ENCODE measurements around the gene SLC44A2. TPM values are rescaled to one million over a fixed set of nuclear protein-coding genes. Genes with fewer than 3 reads are reported as not detected.
A peak's percentile ranks its signal among the peaks of the same experiment; 100 is the strongest.

The SLC44A2 gene
- 184 TPM for polyA plus RNA-seq (2013, experiment 1 of 4)
- polyA plus RNA-seq (2013, experiment 2 of 4) = 199 TPM
- polyA plus RNA-seq (2013, experiment 3 of 4) = 149 TPM
- 159 TPM for polyA plus RNA-seq (2013, experiment 4 of 4)

DNA sequence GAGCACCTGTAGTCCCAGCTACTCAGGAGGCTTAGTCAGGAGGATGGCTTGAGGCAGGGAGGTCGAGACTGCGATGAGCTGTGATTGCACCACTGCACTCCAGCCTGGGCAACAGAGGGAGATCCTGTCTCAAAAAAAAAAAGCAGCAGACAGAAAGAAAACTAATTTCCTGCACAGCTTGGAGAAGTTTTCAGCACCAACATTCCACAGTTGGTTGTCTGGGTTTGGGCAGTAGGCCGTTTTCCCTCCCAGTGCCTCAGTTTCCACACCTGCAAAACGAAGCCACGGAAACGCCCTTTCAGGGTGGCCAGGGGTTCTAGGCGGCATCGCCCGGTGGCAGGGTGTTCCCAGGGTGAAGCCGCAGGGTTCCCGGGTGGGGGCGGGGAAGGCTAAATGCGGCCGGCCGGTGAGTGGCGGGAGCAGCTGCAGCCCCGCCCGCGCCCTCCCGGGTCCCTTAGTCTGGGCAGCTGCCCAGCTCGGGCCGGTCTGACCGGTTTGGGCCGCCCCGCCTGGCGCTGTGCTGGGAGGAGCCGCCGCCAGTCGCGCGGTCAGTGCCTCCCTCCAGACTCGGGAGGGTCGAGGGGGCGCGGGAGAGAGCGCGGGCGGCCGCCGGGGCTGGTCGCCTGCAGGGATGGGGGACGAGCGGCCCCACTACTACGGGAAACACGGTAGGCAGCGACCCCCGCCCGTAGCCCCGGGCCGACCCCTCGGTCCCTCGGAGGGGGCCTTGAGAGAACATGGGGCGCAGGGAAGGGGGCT is at the start of gene SLC44A2:
Gene SLC44A2, plus strand, starts transcription at position 551 of the 759 bp plus-strand sequence. Its CDS starts 81 bp downstream, at position 632.
- H3K4me1 ChIP-seq (ENCODE audit: control insufficient read depth, insufficient read depth, low read length) = peaks cover 4% of the 10 kb centered on the region
- H3K27me3 ChIP-seq (ENCODE audit: control insufficient read depth, insufficient read depth, low read length, poor library complexity, severe bottlenecking) = no peaks in the 10 kb centered on the region
- WGBS, 2 experiments = 4% methylated on average over 53 of the region's 53 CpGs
- H3K27ac ChIP-seq (ENCODE audit: insufficient read depth, low read depth, low read length, poor library complexity, severe bottlenecking) = peak within 1 kb of the TSS; percentile 86
- no peaks in the 10 kb centered on the region for H3K9me3 ChIP-seq (ENCODE audit: control insufficient read depth, low read length)
- H3K4me3 ChIP-seq (ENCODE audit: insufficient read depth, low read depth, low read length) = peak within 1 kb of the TSS; percentile 50
- peaks cover 10% of the 10 kb centered on the region for H3K36me3 ChIP-seq (ENCODE audit: control insufficient read depth, insufficient read depth, low read length)

DNA sequence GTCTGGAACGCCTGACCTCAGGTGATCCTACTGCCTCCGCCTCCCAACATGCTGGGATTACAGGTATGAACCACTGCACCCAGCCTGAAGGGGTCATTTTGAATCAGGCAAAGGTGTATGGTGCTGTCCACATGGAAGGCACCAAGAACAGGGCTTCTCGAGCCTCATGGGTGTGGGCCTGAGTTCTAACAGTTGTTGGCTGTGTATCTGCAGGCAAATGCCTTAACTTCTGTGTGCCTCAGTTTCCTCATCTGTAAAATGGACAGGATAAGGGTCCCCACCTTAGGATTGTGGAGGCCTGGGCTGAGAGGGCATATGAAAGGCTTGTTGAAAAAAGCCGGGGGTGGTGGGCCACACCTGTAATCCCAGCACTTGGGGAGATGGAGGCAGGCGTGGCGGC is 47.4 kb upstream of the SLC44A2 start:
- Histone ChIP-seq H3K27ac (ENCODE audit: insufficient read depth, low read depth, low read length, poor library complexity, severe bottlenecking) (no peak overlapping the region), H3K9me3 (ENCODE audit: control insufficient read depth, low read length) (no peaks in the 10 kb centered on the region), H3K4me3 (ENCODE audit: insufficient read depth, low read depth, low read length) (no peak overlapping the region), H3K4me1 (ENCODE audit: control insufficient read depth, insufficient read depth, low read length) (no peaks in the 10 kb centered on the region), H3K36me3 (ENCODE audit: control insufficient read depth, insufficient read depth, low read length) (no peaks in the 10 kb centered on the region), H3K27me3 (ENCODE audit: control insufficient read depth, insufficient read depth, low read length, poor library complexity, severe bottlenecking) (no peaks in the 10 kb centered on the region)
- WGBS, 2 experiments = 93 to 94% methylated on average over 6 of the region's 6 CpGs

DNA sequence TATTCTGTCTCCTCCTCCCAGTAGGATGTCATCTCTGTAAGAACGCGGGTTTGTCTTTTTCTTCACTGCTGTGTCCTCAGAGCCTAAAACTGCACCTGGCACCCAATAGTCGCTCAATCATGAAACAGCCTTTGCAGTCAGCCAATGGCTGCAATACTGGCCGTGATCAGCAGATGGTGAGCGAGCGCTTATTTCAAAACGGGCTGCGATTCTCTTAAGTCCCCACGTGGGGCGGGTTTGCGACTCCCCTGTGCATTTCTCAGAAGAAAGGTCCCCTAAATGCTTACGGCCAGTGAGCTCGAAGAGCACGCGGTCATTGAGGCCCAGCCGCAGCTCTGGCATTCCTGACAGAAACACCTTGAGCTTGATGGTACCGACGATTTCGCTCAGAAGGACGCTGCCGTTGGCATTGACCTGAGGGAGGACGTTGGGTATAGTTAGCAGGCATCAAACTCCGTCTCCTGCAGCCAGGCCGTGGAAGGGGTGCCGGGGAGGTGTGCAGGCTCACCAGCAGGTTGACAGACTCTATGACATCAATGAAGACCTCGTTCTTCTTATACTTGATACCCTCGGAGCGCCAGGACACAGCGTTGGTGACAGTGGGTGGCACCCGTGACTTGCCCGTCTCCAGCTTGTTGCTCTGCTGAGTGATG is 44.2 kb upstream of the SLC44A2 start:
- Histone ChIP-seq H3K36me3 (ENCODE audit: control insufficient read depth, insufficient read depth, low read length) (no peaks in the 10 kb centered on the region), H3K27me3 (ENCODE audit: control insufficient read depth, insufficient read depth, low read length, poor library complexity, severe bottlenecking) (no peaks in the 10 kb centered on the region), H3K4me1 (ENCODE audit: control insufficient read depth, insufficient read depth, low read length) (no peaks in the 10 kb centered on the region), H3K9me3 (ENCODE audit: control insufficient read depth, low read length) (no peaks in the 10 kb centered on the region), H3K27ac (ENCODE audit: insufficient read depth, low read depth, low read length, poor library complexity, severe bottlenecking) (no peak overlapping the region), H3K4me3 (ENCODE audit: insufficient read depth, low read depth, low read length) (no peak overlapping the region)
- 40% methylated on average over 31 of the region's 31 CpGs for WGBS, 2 experiments

DNA sequence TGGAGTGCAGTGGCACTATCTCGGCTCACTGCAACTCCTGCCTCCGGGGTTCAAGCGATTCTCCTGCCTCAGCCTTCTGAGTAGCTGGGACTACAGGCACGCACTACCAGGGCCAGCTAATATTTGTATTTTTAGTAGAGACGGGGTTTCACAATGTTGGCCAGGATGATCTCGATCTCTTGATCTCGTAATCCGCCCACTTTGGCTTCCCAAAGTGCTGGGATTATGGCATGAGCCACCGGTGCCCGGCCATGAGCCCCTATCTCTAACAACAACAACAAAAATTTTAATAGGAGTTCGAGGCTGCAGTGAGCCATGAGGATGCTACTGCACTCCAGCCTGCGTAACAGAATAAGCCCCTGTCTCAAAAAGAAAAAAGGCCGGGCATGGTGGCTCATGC is 43.3 kb upstream of the SLC44A2 start:
- H3K36me3 ChIP-seq (ENCODE audit: control insufficient read depth, insufficient read depth, low read length) = no peaks in the 10 kb centered on the region
- H3K27me3 ChIP-seq (ENCODE audit: control insufficient read depth, insufficient read depth, low read length, poor library complexity, severe bottlenecking) = peaks cover 7% of the 10 kb centered on the region
- H3K9me3 ChIP-seq (ENCODE audit: control insufficient read depth, low read length) = no peaks in the 10 kb centered on the region
- no peak overlapping the region for H3K27ac ChIP-seq (ENCODE audit: insufficient read depth, low read depth, low read length, poor library complexity, severe bottlenecking)
- 93 to 95% methylated on average over 13 of the region's 13 CpGs for WGBS, 2 experiments
- no peak overlapping the region for H3K4me3 ChIP-seq (ENCODE audit: insufficient read depth, low read depth, low read length)
- H3K4me1 ChIP-seq (ENCODE audit: control insufficient read depth, insufficient read depth, low read length) = no peaks in the 10 kb centered on the region

DNA sequence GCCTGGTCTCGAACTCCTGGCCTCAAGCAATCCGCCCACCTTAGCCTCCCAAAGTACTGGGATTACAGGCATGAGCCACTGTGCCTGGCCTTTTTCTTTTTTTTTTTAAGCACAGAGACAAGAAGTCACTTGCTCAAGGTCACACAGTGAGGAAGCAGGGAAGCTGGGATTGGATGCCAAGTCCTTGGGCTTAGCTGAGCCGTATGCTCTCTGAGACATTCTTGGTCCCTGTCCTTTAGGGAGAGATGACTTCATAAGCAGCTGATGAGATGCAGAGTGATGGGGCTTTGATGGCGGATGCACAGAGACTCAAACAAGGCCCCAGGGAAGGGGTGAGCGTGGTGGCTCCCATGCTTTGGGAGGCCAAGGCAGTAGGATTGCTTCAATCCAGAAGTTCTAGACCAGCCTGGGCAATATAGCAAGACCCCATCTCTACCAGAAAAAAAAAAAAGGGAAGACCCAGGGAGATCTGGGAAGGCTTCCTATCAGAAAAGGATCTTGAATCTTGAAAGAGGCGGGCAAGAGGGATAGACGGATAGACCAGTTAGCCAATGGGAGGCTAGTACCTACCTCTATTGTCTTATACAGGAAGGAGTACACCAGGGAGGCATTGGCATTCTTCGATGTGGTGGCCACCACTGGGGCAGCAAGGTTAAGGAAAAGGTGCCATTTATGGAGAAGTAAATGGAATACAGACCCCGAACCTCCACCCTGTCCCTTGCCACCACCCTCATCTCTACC is 42.1 kb upstream of the SLC44A2 start:
- no peak overlapping the region for H3K27ac ChIP-seq (ENCODE audit: insufficient read depth, low read depth, low read length, poor library complexity, severe bottlenecking)
- WGBS, 2 experiments = 90 to 93% methylated on average over 9 of the region's 9 CpGs
- H3K36me3 ChIP-seq (ENCODE audit: control insufficient read depth, insufficient read depth, low read length) = no peaks in the 10 kb centered on the region
- no peaks in the 10 kb centered on the region for H3K4me1 ChIP-seq (ENCODE audit: control insufficient read depth, insufficient read depth, low read length)
- peaks cover 16% of the 10 kb centered on the region for H3K27me3 ChIP-seq (ENCODE audit: control insufficient read depth, insufficient read depth, low read length, poor library complexity, severe bottlenecking)
- no peaks in the 10 kb centered on the region for H3K9me3 ChIP-seq (ENCODE audit: control insufficient read depth, low read length)
- no peak overlapping the region for H3K4me3 ChIP-seq (ENCODE audit: insufficient read depth, low read depth, low read length)

DNA sequence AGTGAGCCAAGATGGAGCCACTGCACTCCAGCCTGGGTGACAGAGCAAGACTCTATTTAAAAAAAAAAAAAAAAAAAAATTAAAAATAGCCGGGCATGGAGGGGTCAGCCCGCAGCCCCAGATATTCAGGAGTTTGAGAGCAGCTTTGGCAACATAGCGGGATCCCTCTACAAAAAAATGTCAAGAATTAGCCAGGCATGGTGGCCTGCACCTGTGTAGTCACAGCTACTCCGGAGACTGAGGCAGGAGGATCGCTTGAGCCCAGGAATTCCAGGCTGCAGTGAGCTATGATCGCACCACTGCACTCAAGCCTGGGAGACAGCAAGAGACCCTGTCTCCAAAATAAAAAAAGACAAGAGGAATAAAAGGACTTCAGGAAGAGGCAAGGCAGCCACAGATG is 39.0 kb upstream of the SLC44A2 start:
- H3K4me3 ChIP-seq (ENCODE audit: insufficient read depth, low read depth, low read length) = no peak overlapping the region
- 87 to 88% methylated on average over 6 of the region's 6 CpGs for WGBS, 2 experiments
- no peaks in the 10 kb centered on the region for H3K36me3 ChIP-seq (ENCODE audit: control insufficient read depth, insufficient read depth, low read length)
- no peak overlapping the region for H3K27ac ChIP-seq (ENCODE audit: insufficient read depth, low read depth, low read length, poor library complexity, severe bottlenecking)
- H3K27me3 ChIP-seq (ENCODE audit: control insufficient read depth, insufficient read depth, low read length, poor library complexity, severe bottlenecking) = peaks cover 16% of the 10 kb centered on the region
- H3K9me3 ChIP-seq (ENCODE audit: control insufficient read depth, low read length) = no peaks in the 10 kb centered on the region
- no peaks in the 10 kb centered on the region for H3K4me1 ChIP-seq (ENCODE audit: control insufficient read depth, insufficient read depth, low read length)

DNA sequence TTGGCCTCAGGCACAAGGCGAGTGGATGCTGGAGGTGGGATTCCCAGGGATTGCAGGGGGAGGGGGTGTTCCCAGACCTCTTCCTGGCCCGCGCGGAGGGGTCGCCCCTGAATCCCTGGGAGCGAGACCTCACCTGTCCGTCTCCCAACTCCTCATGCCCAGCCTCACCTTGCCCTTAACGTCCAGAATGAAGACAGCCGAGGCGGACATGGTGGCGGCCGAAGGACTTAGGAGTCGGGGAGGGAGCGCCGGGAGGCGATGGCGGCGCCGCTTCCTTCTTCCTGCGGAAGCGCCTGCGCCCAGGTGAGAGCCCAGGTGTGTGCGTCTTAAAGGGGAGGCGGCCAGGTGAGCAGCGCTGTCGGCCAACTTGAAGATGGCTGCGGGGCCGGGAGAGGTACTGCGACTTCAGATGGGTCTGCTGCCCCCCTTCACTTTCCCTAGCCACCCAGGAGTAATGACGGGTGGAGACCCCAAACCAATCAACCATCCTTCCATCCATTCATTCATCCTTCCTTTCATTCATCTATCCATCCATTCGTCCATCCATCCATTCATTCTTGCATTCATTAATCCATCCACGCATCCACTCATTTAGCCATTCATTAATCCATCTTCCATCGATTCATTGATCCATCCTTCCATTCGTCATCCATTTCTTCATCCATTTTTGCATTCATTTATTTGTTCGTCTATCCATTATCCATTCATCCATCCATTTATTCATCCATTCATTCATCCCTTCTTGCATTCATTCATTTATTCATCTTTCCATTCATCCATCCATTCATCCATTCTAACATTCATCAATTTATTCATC is 38.1 kb upstream of the SLC44A2 start, which contains the start of gene AP1M2:
Gene AP1M2, minus strand, starts transcription at position 291 of the 817 bp plus-strand sequence. Its CDS starts 81 bp downstream, at position 210.
- Histone ChIP-seq H3K9me3 (ENCODE audit: control insufficient read depth, low read length) (no peaks in the 10 kb centered on the region), H3K36me3 (ENCODE audit: control insufficient read depth, insufficient read depth, low read length) (no peaks in the 10 kb centered on the region), H3K4me1 (ENCODE audit: control insufficient read depth, insufficient read depth, low read length) (no peaks in the 10 kb centered on the region), H3K27ac (ENCODE audit: insufficient read depth, low read depth, low read length, poor library complexity, severe bottlenecking) (no peak within 1 kb of the TSS), H3K27me3 (ENCODE audit: control insufficient read depth, insufficient read depth, low read length, poor library complexity, severe bottlenecking) (peaks cover 16% of the 10 kb centered on the region), H3K4me3 (ENCODE audit: insufficient read depth, low read depth, low read length) (no peak within 1 kb of the TSS)
- WGBS, 2 experiments = 61 to 64% methylated on average over 35 of the region's 35 CpGs

DNA sequence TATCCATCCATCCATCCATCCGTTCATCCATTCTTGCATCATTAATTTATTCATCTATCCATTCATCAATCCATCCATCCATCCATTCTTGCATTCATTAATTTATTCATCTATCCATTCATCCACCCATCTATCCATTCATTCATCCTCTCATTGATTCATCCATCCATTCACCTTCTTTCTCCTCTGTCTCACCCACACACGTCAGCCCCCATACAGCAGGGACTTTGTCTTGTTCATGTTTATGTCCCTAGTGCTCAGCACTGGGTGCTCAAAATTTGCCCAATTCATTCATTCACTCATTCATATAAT is 37.6 kb upstream of the SLC44A2 start:
- Histone ChIP-seq H3K27me3 (ENCODE audit: control insufficient read depth, insufficient read depth, low read length, poor library complexity, severe bottlenecking) (peaks cover 16% of the 10 kb centered on the region), H3K36me3 (ENCODE audit: control insufficient read depth, insufficient read depth, low read length) (no peaks in the 10 kb centered on the region), H3K27ac (ENCODE audit: insufficient read depth, low read depth, low read length, poor library complexity, severe bottlenecking) (no peak overlapping the region), H3K4me3 (ENCODE audit: insufficient read depth, low read depth, low read length) (no peak overlapping the region), H3K9me3 (ENCODE audit: control insufficient read depth, low read length) (no peaks in the 10 kb centered on the region), H3K4me1 (ENCODE audit: control insufficient read depth, insufficient read depth, low read length) (no peaks in the 10 kb centered on the region)
- WGBS, 2 experiments = 87 to 92% methylated on average over 2 of the region's 2 CpGs

DNA sequence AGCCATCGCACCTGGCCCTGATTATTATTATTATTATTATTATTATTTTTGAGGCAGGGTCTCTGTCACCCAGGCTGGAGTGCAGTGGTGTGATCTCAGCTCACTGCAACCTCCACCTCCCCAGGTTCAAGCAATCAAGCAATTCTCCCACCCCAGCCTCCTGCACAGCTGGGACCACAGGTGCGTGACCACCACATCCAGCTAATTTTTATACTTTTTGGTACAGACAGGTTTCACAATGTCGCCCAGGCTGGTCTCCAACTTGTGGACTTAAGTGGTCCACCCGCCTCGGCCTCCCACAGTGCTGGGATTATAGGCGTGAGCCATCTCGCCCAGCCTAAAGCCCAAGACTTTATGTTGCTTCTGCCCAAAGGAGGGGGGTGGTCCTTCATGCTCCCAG is 32.2 kb upstream of the SLC44A2 start:
- no peaks in the 10 kb centered on the region for H3K36me3 ChIP-seq (ENCODE audit: control insufficient read depth, insufficient read depth, low read length)
- WGBS, 2 experiments = 90 to 91% methylated on average over 6 of the region's 7 CpGs
- no peak overlapping the region for H3K27ac ChIP-seq (ENCODE audit: insufficient read depth, low read depth, low read length, poor library complexity, severe bottlenecking)
- H3K4me1 ChIP-seq (ENCODE audit: control insufficient read depth, insufficient read depth, low read length) = no peaks in the 10 kb centered on the region
- H3K27me3 ChIP-seq (ENCODE audit: control insufficient read depth, insufficient read depth, low read length, poor library complexity, severe bottlenecking) = no peaks in the 10 kb centered on the region
- no peak overlapping the region for H3K4me3 ChIP-seq (ENCODE audit: insufficient read depth, low read depth, low read length)
- no peaks in the 10 kb centered on the region for H3K9me3 ChIP-seq (ENCODE audit: control insufficient read depth, low read length)

Measured in ectodermal cell (in vitro differentiated cells).